Type B pancreatic cell (in vitro differentiated cells): ENCODE measurements around the gene FOXN3. TPM values are rescaled to one million over a fixed set of nuclear protein-coding genes. Genes with fewer than 3 reads are reported as not detected.
A peak's percentile ranks its signal among the peaks of the same experiment; 100 is the strongest.
"Not testable (repeated sequence)": the region's sequence is repeated elsewhere in the genome, so short reads cannot be mapped to it uniquely, and the experiment has no call there.

ENCODE experiments used
- DNase-seq: peaks from one replicate; pipeline ENCODE4 v3.0.0; 2021; ENCODE audit warnings: mixed read lengths; ENCODE audit not compliant: unreplicated experiment; ENCODE audit errors: extremely low spot score
- H3K27ac Mint-ChIP-seq: 2 replicates; pipeline ENCODE4 v1.8.0; 2021; ENCODE audit warnings: mild to moderate bottlenecking, mixed read lengths
- H3K27me3 Mint-ChIP-seq: 2 replicates; pipeline ENCODE4 v1.8.0; 2021; ENCODE audit warnings: mixed read lengths
- H3K36me3 Mint-ChIP-seq: 2 replicates; pipeline ENCODE4 v1.8.0; 2021; ENCODE audit warnings: mixed read lengths
- H3K4me1 Mint-ChIP-seq: one replicate; pipeline ENCODE4 v1.8.0; 2021; ENCODE audit warnings: mixed read lengths; ENCODE audit not compliant: unreplicated experiment
- H3K4me3 Mint-ChIP-seq: 2 replicates; pipeline ENCODE4 v1.8.0; 2021; ENCODE audit warnings: mild to moderate bottlenecking, mixed read lengths
- H3K9me3 Mint-ChIP-seq: 2 replicates; pipeline ENCODE4 v1.8.0; 2021; ENCODE audit warnings: mixed read lengths
- total RNA-seq: library from RNA; stranded (reverse); gene quantifications from 2 replicates; pipeline ENCODE4 v1.2.1, GENCODE V29; 2021; ENCODE audit warnings: low replicate concordance
- TF ChIP-seq, protein P1 (sequence below): fragments of 200-600 bp; sonication (generic); conservative IDR thresholded peaks from 2 replicates; pipeline ENCODE4 v1.5.0; 2021; ENCODE audit warnings: antibody characterized with exemption, mild to moderate bottlenecking

FOXN3 gene
- total RNA-seq, 1 donor from 2014 or later, result 73.5 TPM

DNA sequence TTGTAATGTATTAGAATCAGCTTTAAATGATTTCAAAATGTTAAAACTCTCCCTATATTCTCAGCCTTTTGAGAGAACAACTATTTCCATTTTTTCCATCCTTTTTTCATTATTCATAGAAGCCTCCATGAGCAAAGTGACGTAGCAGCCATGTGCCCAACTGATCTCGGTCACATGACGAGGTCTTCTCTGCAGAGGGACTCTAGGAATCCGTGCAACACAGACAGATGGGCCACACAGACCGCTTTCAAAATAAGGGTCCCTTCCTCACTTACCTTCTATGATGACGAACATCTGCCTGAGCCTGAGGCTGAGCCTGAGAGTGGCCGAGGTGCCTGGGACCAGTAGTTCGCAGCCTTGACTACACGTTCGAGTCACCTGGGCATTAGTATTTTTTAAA, 293.8 kb downstream of the FOXN3 start:
- Mint-ChIP-seq H3K27ac (no peak overlapping the region), H3K4me1 (peaks cover 16% of the 10 kb centered on the region), H3K9me3 (no peaks in the 10 kb centered on the region), H3K27me3 (peaks cover 5% of the 10 kb centered on the region), H3K36me3 (no peaks in the 10 kb centered on the region), H3K4me3 (no peak overlapping the region)
- DNase-seq, result no peak
- TF ChIP-seq, protein P1, sequence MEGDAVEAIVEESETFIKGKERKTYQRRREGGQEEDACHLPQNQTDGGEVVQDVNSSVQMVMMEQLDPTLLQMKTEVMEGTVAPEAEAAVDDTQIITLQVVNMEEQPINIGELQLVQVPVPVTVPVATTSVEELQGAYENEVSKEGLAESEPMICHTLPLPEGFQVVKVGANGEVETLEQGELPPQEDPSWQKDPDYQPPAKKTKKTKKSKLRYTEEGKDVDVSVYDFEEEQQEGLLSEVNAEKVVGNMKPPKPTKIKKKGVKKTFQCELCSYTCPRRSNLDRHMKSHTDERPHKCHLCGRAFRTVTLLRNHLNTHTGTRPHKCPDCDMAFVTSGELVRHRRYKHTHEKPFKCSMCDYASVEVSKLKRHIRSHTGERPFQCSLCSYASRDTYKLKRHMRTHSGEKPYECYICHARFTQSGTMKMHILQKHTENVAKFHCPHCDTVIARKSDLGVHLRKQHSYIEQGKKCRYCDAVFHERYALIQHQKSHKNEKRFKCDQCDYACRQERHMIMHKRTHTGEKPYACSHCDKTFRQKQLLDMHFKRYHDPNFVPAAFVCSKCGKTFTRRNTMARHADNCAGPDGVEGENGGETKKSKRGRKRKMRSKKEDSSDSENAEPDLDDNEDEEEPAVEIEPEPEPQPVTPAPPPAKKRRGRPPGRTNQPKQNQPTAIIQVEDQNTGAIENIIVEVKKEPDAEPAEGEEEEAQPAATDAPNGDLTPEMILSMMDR, result no peak

DNA sequence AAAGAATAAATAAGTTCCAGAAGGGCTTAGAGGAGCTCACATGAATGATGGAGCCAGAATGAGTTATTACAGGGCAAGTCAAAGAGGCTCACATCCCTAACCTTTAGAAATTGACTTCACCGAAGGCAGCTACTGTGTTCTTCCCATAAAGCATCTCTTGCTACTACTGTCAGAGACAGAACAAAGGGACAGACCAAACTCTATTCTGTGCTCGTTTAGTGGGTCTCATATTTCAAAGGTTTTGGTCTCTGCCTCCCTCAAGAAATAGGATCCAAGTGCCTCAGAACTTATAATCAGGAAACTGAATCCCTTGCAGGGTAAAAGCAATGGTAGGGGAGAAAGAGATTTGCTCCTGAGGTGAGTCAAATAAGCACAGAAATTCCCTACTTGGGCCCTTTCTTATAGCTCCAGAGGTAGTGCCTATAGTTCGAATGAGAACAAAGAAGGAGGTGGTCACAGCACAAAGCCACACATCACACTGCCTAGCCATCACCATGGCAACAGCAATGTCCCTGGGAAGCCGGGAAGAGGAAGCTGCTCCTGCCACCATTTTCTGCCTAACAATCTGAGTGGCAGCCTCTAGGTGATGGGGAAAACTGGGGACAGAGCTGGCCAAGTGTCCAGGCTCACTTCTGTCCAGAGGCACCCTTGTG, 294.9 kb downstream of the FOXN3 start:
- DNase-seq, result no peak
- Mint-ChIP-seq H3K9me3 (no peaks in the 10 kb centered on the region), H3K4me3 (peak overlapping the region; percentile 22), H3K36me3 (peaks cover 3% of the 10 kb centered on the region), H3K27me3 (peaks cover 8% of the 10 kb centered on the region), H3K4me1 (peaks cover 21% of the 10 kb centered on the region), H3K27ac (peak overlapping the region; percentile 78)
- TF ChIP-seq, protein P1, result no peak

DNA sequence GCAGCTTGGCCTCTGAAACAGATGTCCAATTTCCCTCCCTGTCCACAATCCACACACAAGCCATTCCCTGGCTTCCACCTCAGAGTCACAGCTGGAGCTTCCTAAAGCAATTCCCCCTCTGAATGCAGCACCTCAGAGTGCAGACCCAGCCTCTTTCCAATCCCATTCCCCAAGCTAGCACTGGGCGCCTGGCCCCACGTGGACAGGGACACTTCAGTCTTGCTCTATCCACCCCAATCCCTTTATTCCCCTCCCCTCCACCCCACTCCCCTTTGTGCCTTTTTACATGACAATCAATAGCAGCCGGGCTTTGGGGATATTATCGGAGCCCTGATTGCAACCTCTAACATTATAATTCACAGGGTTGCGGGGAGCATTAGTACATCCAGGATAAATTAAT, 300.0 kb downstream of the FOXN3 start:
- H3K4me1 Mint-ChIP-seq, result peaks cover 26% of the 10 kb centered on the region
- H3K27ac Mint-ChIP-seq, result no peak overlapping the region
- peaks cover 3% of the 10 kb centered on the region for H3K36me3 Mint-ChIP-seq

DNA sequence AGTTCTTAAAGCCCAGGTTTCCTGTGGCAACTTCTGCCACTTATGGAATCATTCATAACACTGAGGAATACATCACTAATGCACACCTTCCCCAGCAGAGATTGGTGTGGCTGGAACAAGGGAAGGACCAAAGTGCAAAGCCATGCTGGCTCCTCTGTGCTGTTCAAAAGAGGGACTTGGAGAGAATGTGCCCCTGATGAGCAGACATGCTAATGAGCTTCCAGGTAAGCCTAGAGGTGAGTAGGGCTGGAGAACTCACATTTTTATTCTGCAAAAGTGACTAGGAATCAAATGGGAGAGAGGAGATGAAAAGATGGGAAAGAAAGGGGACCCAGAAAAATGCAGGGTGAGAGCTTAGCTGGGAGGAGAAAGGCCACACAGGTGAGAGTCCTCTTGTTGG, 302.9 kb downstream of the FOXN3 start:
- DNase-seq, result no peak
- H3K4me1 Mint-ChIP-seq, result peaks cover 17% of the 10 kb centered on the region
- H3K9me3 Mint-ChIP-seq, result no peaks in the 10 kb centered on the region
- H3K4me3 Mint-ChIP-seq, result no peak overlapping the region
- H3K27me3 Mint-ChIP-seq, result peaks cover 7% of the 10 kb centered on the region
- TF ChIP-seq, protein P1, result no peak
- peaks cover 3% of the 10 kb centered on the region for H3K36me3 Mint-ChIP-seq
- no peak overlapping the region for H3K27ac Mint-ChIP-seq

More for the DNA sequence above, 300.0 kb downstream of the FOXN3 start:
- DNase-seq, result no peak
- Mint-ChIP-seq H3K4me3 (no peak overlapping the region), H3K27me3 (peaks cover 7% of the 10 kb centered on the region), H3K9me3 (no peaks in the 10 kb centered on the region)
- TF ChIP-seq, protein P1, result no peak

DNA sequence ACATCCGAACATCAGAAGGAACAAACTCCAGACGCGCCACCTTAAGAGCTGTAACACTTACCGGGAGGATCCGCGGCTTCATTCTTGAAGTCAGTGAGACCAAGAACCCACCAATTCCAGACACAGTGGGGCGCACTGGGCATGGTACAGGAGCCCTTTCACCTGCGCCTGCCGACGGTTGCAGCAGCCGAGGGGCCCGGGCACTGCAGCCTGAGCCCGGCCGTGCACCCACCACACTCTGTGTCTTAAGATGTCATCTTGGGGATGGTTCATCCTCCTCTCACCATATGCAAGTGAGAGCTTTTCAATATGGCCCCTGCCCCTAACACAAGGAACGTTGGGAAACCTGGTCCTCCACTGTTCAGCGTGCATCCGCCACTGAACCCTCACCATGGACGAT, 304.3 kb downstream of the FOXN3 start:
- peaks cover 2% of the 10 kb centered on the region for H3K36me3 Mint-ChIP-seq
- H3K27me3 Mint-ChIP-seq, result peaks cover 5% of the 10 kb centered on the region
- no peak for DNase-seq
- no peak overlapping the region for H3K4me3 Mint-ChIP-seq
- TF ChIP-seq, protein P1, result no peak
- peaks cover 15% of the 10 kb centered on the region for H3K4me1 Mint-ChIP-seq
- H3K27ac Mint-ChIP-seq, result no peak overlapping the region
- no peaks in the 10 kb centered on the region for H3K9me3 Mint-ChIP-seq

DNA sequence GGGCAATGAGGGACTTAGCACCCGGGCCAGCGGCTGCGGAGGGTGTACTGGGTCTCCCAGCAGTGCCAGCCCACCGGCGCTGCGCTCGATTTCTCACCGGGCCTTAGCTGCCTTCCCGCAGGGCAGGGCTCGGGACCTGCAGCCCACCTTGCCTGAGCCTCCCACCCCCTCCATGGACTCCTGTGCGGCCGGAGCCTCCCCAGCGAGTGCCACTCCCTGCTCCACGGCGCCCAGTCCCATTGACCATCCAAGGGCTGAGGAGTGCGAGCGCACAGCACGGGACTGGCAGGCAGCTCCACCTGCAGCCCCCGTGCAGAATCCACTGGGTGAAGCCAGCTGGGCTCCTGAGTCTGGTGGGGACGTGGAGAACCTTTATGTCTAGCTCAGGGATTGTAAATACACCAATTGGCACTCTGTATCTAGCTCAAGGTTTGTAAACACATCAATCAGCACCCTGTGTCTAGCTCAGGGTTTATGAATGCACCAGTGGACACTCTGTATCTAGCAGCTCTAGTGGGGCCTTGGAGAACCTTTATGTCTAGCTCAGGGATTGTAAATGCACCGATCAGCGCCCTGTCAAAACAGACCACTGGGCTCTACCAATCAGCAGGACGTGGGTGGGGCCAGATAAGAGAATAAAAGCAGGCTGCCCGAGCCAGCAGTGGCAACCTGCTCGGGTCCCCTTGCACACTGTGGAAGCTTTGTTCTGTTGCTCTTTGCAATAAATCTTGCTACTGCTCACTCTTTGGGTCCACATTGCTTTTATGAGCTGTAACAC, 305.1 kb downstream of the FOXN3 start:
- H3K9me3 Mint-ChIP-seq, H3K27me3 Mint-ChIP-seq, H3K4me3 Mint-ChIP-seq, H3K27ac Mint-ChIP-seq, H3K36me3 Mint-ChIP-seq, DNase-seq: not testable (repeated sequence)
- peaks cover 11% of the 10 kb centered on the region for H3K4me1 Mint-ChIP-seq

DNA sequence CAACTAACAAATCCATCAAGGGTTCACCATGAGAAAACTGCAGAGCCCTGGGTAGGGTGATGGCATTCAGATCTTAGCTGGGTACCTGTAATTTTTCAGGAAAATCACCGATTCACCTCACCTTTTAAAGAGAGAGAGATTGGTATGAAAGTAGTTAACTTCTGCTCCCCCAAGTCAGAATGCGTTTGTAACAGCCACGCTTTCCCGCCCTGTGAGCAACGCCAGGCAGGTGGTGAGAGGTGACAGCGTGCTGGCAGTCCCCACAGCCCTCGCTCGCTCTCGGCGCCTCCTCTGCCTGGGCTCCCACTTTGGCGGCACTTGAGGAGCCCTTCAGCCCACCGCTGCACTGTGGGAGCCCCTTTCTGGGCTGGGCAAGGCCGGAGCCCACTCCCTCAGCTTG, 305.8 kb downstream of the FOXN3 start:
- not testable (repeated sequence) for H3K9me3 Mint-ChIP-seq, H3K4me3 Mint-ChIP-seq, H3K27ac Mint-ChIP-seq, H3K4me1 Mint-ChIP-seq, DNase-seq, H3K27me3 Mint-ChIP-seq, H3K36me3 Mint-ChIP-seq
